Measurements from ENCODE around the gene SLC16A12. TPM values are rescaled to one million over a fixed set of nuclear protein-coding genes. Genes with fewer than 3 reads are reported as not detected.

The SLC16A12 gene
- total and polyA plus RNA-seq, 2 of the 4 experiments (the other 2 are of a cell fraction): 1.4 to 1.6 TPM

DNA sequence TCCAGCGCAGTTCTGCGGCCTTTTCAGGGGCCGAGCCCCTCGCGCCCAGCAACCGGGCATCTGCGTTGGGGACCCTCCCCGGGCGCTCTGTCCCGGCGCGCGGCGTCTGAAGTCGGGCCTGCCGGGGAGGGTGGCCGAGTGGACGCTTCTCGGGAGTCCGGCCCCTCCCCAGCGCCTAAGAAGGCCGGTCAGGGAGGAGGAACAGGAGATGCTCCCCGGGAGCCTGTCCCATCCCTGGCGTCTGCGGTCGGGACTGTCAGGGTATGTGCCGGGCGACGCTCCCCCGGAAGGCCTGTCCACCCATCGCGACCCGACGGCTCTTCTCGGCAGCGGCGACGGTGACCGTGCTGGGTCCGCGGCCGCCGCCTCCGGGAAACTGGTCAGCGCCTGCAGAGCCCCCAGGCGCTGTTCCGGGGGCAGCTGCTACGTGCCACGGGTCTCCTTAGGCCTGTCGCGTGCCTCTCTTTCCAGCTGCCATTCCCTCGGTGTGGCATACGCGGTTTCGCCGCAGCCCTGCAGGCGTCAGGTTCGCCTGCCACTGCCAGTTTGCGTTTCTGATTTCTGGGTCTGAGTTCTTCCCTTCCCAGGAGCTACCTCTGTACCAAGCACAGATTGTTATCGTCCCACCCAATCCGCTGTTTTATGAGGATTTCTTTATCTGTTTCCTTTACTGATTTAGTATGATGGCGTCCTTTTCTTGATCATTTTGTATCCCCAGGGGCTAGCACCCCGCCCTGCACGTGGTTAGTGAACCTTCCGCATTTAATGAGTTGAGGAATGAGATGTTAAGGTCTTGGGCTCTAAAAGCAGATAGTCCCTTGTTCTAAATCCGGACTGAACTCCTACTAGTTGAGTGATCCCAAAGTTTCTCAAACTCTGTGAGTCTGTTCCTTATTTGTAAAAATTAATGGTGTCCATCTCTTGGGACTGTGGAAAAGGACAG is 120.2 kb downstream of the SLC16A12 start:
- Histone ChIP-seq H4K5ac (ENCODE audit: low read depth, low read length) (peak overlapping the region; percentile 98), H2AFZ (replicated peaks; ENCODE audit: low read length, poor library complexity) (peak overlapping the region; percentile 95), H4K20me1 (ENCODE audit: insufficient read depth, low read length) (no peaks in the 10 kb centered on the region), H3K4me1 (ENCODE audit: control insufficient read depth, insufficient read depth, low read length) (peaks cover 4% of the 10 kb centered on the region), H2AK9ac (replicated peaks; ENCODE audit: low read depth, low read length, poor library complexity) (peak overlapping the region; percentile 78), H2BK15ac (ENCODE audit: low read depth, low read length) (peak overlapping the region; percentile 7; the same call in 1 of the 3 replicates), H3K27me3 (ENCODE audit: control insufficient read depth, insufficient read depth, low read length) (no peaks in the 10 kb centered on the region), H2AK5ac (ENCODE audit: low read depth, low read length) (0 out of 2 replicates have a peak overlapping the region, but pooled peaks have one; percentile 63), H3K27ac (ENCODE audit: insufficient read depth, low read length) (peak overlapping the region; percentile 91), H3K56ac (ENCODE audit: extremely low read depth, insufficient read depth, low read length) (peak overlapping the region; percentile 93; the same call in 1 of the 2 replicates), H4K8ac (ENCODE audit: low read depth in 2 of 2, low read length in 2 of 2) (peak overlapping the region; percentile 92 to 94), H3K9ac (ENCODE audit: low read depth, low read length) (peak overlapping the region; percentile 96), H3K9me1 (ENCODE audit: insufficient read depth, low read length) (0 out of 2 replicates have a peak, but pooled peaks cover 6% of the 10 kb centered on the region), H3K23ac (ENCODE audit: low read depth, low read length) (peak overlapping the region; percentile 99), H3K4ac (ENCODE audit: low read depth, low read length) (peak overlapping the region; percentile 99), H4K91ac (ENCODE audit: insufficient read depth, low read depth, low read length) (peak overlapping the region; percentile 69; the same call in 1 of the 2 replicates), H3K18ac (ENCODE audit: low read depth, low read length) (peak overlapping the region; percentile 92), H3K36me3 (ENCODE audit: control insufficient read depth, insufficient read depth, low read length) (peaks cover 4% of the 10 kb centered on the region), H3K79me1 (ENCODE audit: low read depth in 1 of 2, low read length in 2 of 2) (peaks cover 17 to 42% of the 10 kb centered on the region in 2 experiments; a peak in 3 of 4 replicates), H3K9me3 (ENCODE audit: control insufficient read depth, insufficient read depth, low read length) (no peaks in the 10 kb centered on the region), H3K4me3 (ENCODE audit: insufficient read depth, low read depth, low read length) (peak overlapping the region; percentile 88), H3K14ac (replicated peaks; ENCODE audit: low read depth, low read length) (peak overlapping the region; percentile 100), H2BK20ac (ENCODE audit: low read depth, low read length) (no peak overlapping the region; the same call in 1 of the 2 replicates), H3K4me2 (ENCODE audit: low read depth, low read length) (peak overlapping the region; percentile 99), H2BK120ac (ENCODE audit: low read depth, low read length) (peak overlapping the region; percentile 98; the same call in 1 of the 2 replicates), H2BK5ac (ENCODE audit: low read depth, low read length, poor library complexity, severe bottlenecking) (peak overlapping the region; percentile 79)
- POLR2A ChIA-PET (ENCODE audit: unreplicated experiment): interaction anchor here (0.5 kb wide), 1 partner anchor 260 kb away, joined by 9 read pairs; no protein-coding TSS in a partner anchor
- dilution Hi-C loops (cut with HindIII; ENCODE audit: low sequenced_read_pairs, unreplicated experiment) (no loop called here), in situ Hi-C loops (cut with MboI; ENCODE audit: low sequenced_read_pairs) (no loop called here), intact Hi-C loops (cut with micrococcal nuclease) (loop anchor here (2.0 kb wide), 1 partner anchor 40 kb away; no protein-coding TSS in a partner anchor)
- peak; percentile 58; the same call in 1 of the 2 replicates for TF ChIP-seq MXI1 (IDR thresholded peaks at IDR 0.05; ENCODE audit: borderline replicate concordance, low read depth, low read length)
- TF ChIP-seq RAD21 (IDR thresholded peaks at IDR 0.05; ENCODE audit: low read length): no peak
- TF ChIP-seq POLR2A (IDR thresholded peaks at IDR 0.05; ENCODE audit: low read depth, low read length): 0 out of 2 replicates have a peak, but pooled peaks have one; percentile 11
- peak; percentile 81 for TF ChIP-seq BHLHE40 (IDR thresholded peaks at IDR 0.05; ENCODE audit: low read depth, low read length)
- TF ChIP-seq MAZ (IDR thresholded peaks at IDR 0.05; ENCODE audit: borderline replicate concordance, low read depth, low read length): no peak
- TF ChIP-seq CEBPB (IDR thresholded peaks at IDR 0.05; ENCODE audit: low read depth, low read length): no peak
- no peak for TF ChIP-seq RFX5 (IDR thresholded peaks at IDR 0.05; ENCODE audit: low read depth, low read length)
- TF ChIP-seq SMC3 (IDR thresholded peaks at IDR 0.05; ENCODE audit: low read depth, low read length): no peak
- DNase-seq (peak; percentile 32), ATAC-seq (ENCODE audit: low read depth) (peak; percentile 74)
- WGBS, 2 experiments (ENCODE audit: extremely low coverage in 2 of 2, insufficient read length in 1 of 2): 1% methylated on average over 24 of the region's 66 CpGs; no CpG with 5 or more reads in 1 of the 2 experiments
- CTCF ChIA-PET: interaction anchor here (0.7 to 1.3 kb wide), 3 partner anchors 26 to 530 kb away, joined by 3 to 4 read pairs (median 3); no protein-coding TSS in a partner anchor
- no TSS peak for BruUV-seq (replicated peaks)

Data from IMR-90 (cell line).